HepG2 (cell line): ENCODE measurements around the gene SMARCD1. TPM values are rescaled to one million over a fixed set of nuclear protein-coding genes. Genes with fewer than 3 reads are reported as not detected.

Source experiments
- CCAR2 ChIP-seq: fragments of 200-400 bp; formaldehyde crosslinking; optimal IDR thresholded peaks from 2 replicates; pipeline ENCODE3; 2018; ENCODE audit warnings: low read depth, mild to moderate bottlenecking, low read length, moderate library complexity
- JUND ChIP-seq: sonication (generic); formaldehyde crosslinking; IDR thresholded peaks from 2 replicates; pipeline ENCODE4 v1.8.0; 2022; ENCODE audit warnings: mild to moderate bottlenecking, missing genetic modification reagents
- KDM5B ChIP-seq: sonication (generic); formaldehyde crosslinking; IDR thresholded peaks from 2 replicates; pipeline ENCODE4 v1.4.0; 2020; ENCODE audit warnings: missing genetic modification reagents, mild to moderate bottlenecking, borderline replicate concordance
- YY1 ChIP-seq: IDR thresholded peaks from 2 replicates; pipeline ENCODE4 v1.6.1; 2011; ENCODE audit warnings: low read length, low read depth, moderate library complexity, mild to moderate bottlenecking; ENCODE audit not compliant: insufficient read depth, insufficient replicate concordance
- ZBTB40 ChIP-seq, 2 experiments: fragments of 450-650 bp in 1 of 2; sonication (generic) in 1 of 2; formaldehyde crosslinking in 1 of 2; IDR thresholded peaks; 2 replicates each; pipeline versions ENCODE4 v1.6.1 to v1.8.0; 2016 to 2022; ENCODE audit warnings: antibody characterized with exemption in 1 of 2, mild to moderate bottlenecking in 1 of 2, missing genetic modification reagents in 1 of 2
- ZFAT ChIP-seq: sonication (generic); formaldehyde crosslinking; conservative IDR thresholded peaks from 2 replicates; pipeline ENCODE4 v1.8.1; 2023; ENCODE audit warnings: missing genetic modification reagents, inconsistent platforms
- ZMYM2 ChIP-seq: sonication (generic); formaldehyde crosslinking; IDR thresholded peaks from 2 replicates; pipeline ENCODE4 v1.8.0; 2022; ENCODE audit warnings: mild to moderate bottlenecking, missing genetic modification reagents
- ZNF121 ChIP-seq: sonication (generic); formaldehyde crosslinking; IDR thresholded peaks from 2 replicates; pipeline ENCODE4 v1.5.0; 2020; ENCODE audit warnings: mild to moderate bottlenecking, missing genetic modification reagents
- ZNF691 ChIP-seq: sonication (generic); formaldehyde crosslinking; IDR thresholded peaks from 2 replicates; pipeline ENCODE4 v1.4.0; 2020; ENCODE audit warnings: missing genetic modification reagents, low read depth, mild to moderate bottlenecking, borderline replicate concordance
- ZNF776 ChIP-seq: sonication (generic); formaldehyde crosslinking; IDR thresholded peaks from 2 replicates; pipeline ENCODE4 v1.4.0; 2020; ENCODE audit warnings: mild to moderate bottlenecking, missing genetic modification reagents
- ZNF780A ChIP-seq: sonication (generic); formaldehyde crosslinking; IDR thresholded peaks from 2 replicates; pipeline ENCODE4 v1.8.0; 2022; ENCODE audit warnings: mild to moderate bottlenecking, missing genetic modification reagents, moderate library complexity
- polyA plus RNA-seq, 8 experiments: library from polyadenylated mRNA; depleted of rRNA in 3 of 8; stranded (reverse) in 7 of 8; unstranded in 1 of 8; fragments of >200 nt; fragmentation: Illumina TruSeq in 4 of 8; extraction: Trizol in 4 of 8; gene quantifications; 2 replicates each; pipeline versions ENCODE4 v1.2.1 to v1.2.3, GENCODE V29; 2011 to 2016; ENCODE audit warnings: low read depth in 4 of 8, missing spikeins in 1 of 8, mixed read lengths in 1 of 8; ENCODE audit not compliant: insufficient read depth in 1 of 8
- total RNA-seq, 5 experiments: library from RNA; depleted of rRNA; stranded (reverse); fragments of >200 nt; fragmentation: Illumina TruSeq; extraction: Trizol; gene quantifications; 2 replicates each; pipeline ENCODE4 v1.2.3, GENCODE V29; 2016; ENCODE audit warnings: low read depth in 1 of 5
- TF ChIP-seq, protein P1 (sequence below): sonication (generic); formaldehyde crosslinking; IDR thresholded peaks from 2 replicates; pipeline ENCODE4 v1.5.1; 2020; ENCODE audit warnings: mild to moderate bottlenecking, missing genetic modification reagents, moderate library complexity

The SMARCD1 gene
- total and polyA plus RNA-seq, 2 of the 13 experiments (the other 11 are each of a cell fraction or from before 2014, with no cell fraction given): 51.7 to 54.6 TPM

DNA sequence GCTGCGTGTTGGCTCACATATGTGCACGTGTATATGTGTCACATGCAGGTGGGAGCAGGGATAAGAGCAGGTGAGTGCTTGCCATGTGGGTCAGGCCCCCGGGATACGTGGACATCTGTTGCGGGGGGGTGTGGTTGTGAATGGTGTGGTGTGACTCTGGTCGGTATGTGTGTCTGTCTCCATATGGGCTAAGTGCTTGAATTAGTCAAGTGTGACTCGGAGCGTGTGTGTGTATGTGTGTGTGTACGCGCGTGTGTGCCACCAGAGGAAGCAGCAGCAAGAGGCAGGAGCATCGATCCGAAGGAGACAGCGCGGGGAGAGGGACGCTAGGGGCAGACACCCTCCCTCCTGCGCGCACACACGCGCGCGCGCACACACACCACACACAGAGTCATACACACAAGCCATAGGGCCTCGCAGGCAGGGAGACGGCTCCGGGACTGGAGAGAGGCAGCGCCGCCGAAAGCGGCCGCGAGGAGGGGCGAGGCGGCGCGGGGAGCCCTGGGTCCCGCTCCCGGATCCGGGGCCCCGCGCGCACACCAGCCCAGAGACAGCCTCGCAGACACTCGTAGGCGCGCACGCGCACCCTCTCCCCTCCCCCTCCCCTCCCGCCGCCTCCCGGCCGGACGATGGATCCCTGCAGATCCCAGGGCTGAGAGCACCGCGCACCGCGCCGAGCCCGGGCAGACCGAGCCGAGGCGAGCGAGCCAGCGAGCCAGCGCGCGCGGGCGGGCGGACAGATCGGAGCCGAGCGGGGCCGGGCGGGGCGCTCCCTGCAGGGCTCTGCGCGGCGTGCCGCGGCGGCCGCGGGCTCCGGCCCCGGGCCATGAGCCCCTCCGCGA lies 27.9 kb upstream of the SMARCD1 start, which contains the start of gene ASIC1 (continued):
- TF ChIP-seq ZBTB40 (IDR thresholded peaks at IDR 0.05) (no peak), ZBTB40 (CRISPR knock-in tag; IDR thresholded peaks at IDR 0.05) (peak; percentile 16; the same call in 1 of the 2 replicates), ZFAT (CRISPR knock-in tag) (no peak), ZMYM2 (CRISPR knock-in tag) (no peak), JUND (CRISPR knock-in tag) (no peak), ZNF121 (CRISPR knock-in tag) (no peak), ZNF691 (peak; percentile 52; the same call in 1 of the 2 replicates), CCAR2 (no peak), ZNF780A (no peak), KDM5B (CRISPR knock-in tag) (0 out of 2 replicates have a peak, but pooled peaks have one; percentile 28), YY1 (peak; percentile 15), ZNF776 (0 out of 2 replicates have a peak, but pooled peaks have one; percentile 19)
- TF ChIP-seq, protein P1, sequence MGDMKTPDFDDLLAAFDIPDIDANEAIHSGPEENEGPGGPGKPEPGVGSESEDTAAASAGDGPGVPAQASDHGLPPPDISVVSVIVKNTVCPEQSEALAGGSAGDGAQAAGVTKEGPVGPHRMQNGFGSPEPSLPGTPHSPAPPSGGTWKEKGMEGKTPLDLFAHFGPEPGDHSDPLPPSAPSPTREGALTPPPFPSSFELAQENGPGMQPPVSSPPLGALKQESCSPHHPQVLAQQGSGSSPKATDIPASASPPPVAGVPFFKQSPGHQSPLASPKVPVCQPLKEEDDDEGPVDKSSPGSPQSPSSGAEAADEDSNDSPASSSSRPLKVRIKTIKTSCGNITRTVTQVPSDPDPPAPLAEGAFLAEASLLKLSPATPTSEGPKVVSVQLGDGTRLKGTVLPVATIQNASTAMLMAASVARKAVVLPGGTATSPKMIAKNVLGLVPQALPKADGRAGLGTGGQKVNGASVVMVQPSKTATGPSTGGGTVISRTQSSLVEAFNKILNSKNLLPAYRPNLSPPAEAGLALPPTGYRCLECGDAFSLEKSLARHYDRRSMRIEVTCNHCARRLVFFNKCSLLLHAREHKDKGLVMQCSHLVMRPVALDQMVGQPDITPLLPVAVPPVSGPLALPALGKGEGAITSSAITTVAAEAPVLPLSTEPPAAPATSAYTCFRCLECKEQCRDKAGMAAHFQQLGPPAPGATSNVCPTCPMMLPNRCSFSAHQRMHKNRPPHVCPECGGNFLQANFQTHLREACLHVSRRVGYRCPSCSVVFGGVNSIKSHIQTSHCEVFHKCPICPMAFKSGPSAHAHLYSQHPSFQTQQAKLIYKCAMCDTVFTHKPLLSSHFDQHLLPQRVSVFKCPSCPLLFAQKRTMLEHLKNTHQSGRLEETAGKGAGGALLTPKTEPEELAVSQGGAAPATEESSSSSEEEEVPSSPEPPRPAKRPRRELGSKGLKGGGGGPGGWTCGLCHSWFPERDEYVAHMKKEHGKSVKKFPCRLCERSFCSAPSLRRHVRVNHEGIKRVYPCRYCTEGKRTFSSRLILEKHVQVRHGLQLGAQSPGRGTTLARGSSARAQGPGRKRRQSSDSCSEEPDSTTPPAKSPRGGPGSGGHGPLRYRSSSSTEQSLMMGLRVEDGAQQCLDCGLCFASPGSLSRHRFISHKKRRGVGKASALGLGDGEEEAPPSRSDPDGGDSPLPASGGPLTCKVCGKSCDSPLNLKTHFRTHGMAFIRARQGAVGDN: peak; percentile 62
